HG03378 (cell line): ENCODE results near the gene NAA10.

ENCODE experiments used
- ATAC-seq: cut with Tn5 transposase; IDR thresholded peaks from one replicate; pipeline ENCODE4 v1.9.1; 2021; ENCODE audit warnings: mild to moderate bottlenecking, moderate library complexity; ENCODE audit not compliant: unreplicated experiment

NAA10 gene

GRCh38 chrX:153930011-153930910 lies 4.6 kb downstream of the NAA10 start:
- ATAC-seq = no peak

DNA sequence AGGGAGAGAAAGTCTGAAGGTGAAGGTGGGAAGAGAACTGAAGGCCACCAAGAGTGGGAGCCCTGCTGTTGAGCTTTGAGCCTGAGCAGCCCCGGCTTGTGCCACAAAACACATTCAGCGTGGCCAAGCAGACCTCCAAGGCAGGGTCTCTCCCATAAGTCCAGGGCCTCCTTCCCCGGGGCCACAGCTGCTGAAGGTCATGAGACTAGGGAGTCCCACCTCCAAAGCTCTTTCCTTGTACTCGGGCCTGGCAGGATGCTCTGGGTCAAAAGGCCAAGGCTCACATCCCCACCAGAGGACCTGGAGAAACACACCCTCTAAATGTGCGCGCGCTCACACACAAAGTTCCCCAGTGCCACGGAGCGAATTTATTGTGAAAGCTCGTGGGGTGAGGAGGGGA lies 5.3 kb downstream of the NAA10 start:
- no peak for ATAC-seq

DNA sequence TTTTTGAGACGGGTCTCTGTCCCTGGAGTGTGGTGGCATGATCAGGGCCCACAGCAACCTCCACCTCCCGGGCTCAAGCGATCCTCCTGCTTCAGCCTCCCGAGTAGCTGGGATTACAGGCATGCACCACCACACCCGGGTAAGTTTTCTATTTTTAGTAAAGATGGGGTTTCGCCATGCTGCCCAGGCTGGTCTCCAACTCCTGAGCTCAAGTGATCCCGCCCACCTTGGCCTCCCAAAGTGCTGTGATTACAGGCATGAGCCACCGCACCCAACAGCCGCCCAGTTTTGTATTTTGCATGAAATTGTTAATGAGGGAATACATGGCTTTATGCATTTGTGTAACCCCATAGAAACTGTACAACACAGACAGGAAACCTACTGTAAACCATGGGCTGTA lies 6.0 kb downstream of the NAA10 start:
- no peak for ATAC-seq

- ATAC-seq = peak; percentile 79
Observed at GRCh38 chrX:153927922-153928760, 6.7 kb downstream of the NAA10 start.

DNA sequence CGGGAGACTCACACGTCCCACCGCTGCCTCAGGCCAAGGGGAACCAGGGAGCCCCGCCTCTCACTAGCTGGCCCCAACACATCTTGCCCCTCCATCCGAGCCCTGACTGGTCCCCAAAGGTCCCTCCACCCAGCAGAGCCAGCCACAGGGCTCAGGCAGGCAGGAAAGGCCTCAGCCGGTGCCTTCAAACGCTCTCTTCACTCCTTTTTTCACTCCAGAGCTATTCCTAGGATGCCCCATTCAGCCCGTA lies 7.2 kb downstream of the NAA10 start:
- ATAC-seq = no peak

- ATAC-seq = peak; percentile 42
Observed at GRCh38 chrX:153926858-153927671, 7.8 kb downstream of the NAA10 start.

DNA sequence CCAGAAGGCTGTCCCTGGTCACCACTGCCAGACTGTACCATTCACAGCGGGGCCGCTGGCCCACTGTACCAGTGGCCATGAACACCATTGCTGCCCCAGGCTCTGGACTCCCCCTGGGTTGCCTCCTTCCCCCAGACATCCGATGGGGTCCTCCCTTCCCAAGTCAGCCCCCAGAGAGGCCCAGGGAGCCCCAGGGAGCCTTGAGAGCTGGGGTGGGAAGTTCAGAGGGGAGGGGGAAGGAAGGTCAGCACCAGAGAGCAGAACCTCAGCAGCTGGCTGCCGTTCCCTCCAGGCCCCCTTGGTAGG lies 8.3 kb downstream of the NAA10 start:
- peak; percentile 0 for ATAC-seq

- ATAC-seq = no peak
Observed at GRCh38 chrX:153925739-153926551, 8.9 kb downstream of the NAA10 start, which contains the start of gene ARHGAP4. ARHGAP4 (minus strand) TSS chrX:153926264; CDS start chrX:153926202, 62 bp downstream.

DNA sequence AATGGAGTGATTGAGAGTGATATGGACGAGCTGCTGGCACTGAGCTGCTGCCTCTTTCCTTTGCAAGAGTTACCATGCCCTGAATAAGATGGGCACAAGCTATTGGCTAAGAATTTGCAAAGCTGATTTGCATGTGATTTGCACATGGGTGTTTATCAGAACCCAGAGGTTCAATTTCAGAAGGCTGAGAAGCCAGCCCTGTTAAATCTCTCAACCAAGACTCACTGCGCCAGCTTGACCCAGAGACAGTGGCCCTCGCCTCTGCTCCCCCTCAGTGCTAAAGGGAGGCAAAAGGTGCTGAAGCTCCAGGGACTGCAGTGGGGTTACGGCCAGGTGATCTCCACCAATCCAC lies 9.5 kb downstream of the NAA10 start:
- no peak for ATAC-seq

GRCh38 chrX:153924149-153924861 lies 10.5 kb downstream of the NAA10 start:
- no peak for ATAC-seq

GRCh38 chrX:153922932-153923857 lies 11.6 kb downstream of the NAA10 start:
- ATAC-seq = no peak

DNA sequence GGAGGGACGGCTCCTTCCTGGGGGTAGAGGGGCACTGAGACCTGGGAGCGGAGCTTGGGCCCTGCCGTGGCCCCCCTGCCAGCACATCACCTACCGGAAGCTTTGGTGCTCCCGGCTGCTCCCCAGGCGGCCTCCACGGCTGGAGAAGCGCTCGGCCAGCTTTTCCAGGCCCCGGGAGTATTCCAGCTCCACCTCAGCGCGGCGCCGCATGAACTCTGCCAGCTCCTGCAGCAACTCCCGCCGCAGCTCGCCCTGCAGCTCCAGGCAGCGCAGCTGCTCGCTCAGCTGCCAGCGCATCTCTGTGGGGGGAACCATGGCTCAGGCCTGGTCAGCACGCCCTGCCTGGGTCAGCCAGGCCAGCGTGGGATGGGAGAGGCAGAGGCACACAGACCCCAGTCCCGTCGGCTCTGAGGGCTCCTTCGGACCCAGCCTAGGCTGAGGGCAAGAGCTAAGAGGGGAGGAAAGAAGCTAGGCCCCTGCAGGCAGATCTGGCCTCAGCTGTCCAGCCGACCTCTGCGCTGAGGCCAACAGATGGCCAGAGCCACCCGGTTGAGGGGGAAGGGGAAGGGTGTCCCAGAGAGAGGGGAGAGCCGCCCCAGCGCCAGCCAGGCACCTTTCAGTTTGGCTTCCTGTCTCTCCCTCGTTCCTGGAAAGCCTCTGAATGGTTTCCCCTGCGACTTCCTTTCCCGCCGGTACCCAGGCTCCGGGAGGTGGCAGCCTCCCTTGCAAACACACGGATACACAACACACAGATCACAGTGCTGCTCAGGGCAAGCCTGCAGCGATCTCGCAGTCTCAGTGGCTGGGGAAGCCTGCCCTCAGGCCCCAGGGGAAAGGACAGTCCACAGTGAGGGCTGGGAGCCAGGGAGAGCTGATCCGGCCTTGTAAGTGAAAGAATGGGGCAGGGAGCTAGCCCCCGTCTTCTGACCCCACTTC lies 13.1 kb downstream of the NAA10 start:
- ATAC-seq = no peak

DNA sequence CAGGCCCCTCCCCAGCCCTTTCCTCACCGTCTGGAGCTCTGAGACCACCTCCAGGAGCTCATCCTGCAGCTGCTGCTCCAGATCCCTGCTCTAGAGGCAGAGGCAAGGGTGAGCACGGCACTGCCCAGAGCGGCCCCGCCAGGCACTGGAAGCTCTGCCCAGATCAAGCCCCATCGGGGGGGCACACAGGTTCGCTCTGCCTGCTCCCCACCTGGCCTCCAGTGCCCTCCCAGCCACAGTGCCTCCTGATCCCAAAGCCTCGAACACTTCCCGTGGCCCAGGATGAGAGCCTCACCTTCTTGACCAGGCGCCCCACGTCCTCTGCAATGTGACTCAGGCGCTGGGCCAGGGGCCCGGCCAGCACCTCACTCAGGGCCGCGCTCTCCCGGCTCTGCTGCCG lies 13.8 kb downstream of the NAA10 start:
- ATAC-seq = no peak

DNA sequence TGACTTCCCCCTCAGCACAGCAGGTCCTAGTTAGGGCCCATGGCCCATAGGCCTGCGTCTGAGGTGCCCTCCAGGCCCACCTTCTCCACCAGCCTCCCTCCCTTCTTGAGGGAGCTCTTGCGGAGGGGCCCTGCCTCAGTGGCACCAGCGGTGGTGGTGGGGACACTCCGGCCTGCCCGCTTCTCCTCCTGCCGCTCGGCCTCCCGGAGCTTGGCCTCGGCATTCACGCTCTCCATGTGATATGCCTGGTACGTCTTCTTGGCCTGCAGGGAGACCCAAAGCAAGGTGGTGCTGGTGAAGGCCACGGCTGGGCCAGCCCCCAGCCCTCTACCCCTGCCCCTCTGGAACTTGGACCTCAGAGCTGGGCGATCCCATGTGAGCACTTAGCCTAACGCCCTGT lies 14.3 kb downstream of the NAA10 start:
- ATAC-seq = no peak

GRCh38 chrX:153919281-153919680 lies 15.6 kb downstream of the NAA10 start:
- no peak for ATAC-seq

GRCh38 chrX:153917869-153918268 lies 17.0 kb downstream of the NAA10 start:
- no peak for ATAC-seq

- ATAC-seq = no peak
Observed at GRCh38 chrX:153913701-153914100, 21.1 kb downstream of the NAA10 start.

DNA sequence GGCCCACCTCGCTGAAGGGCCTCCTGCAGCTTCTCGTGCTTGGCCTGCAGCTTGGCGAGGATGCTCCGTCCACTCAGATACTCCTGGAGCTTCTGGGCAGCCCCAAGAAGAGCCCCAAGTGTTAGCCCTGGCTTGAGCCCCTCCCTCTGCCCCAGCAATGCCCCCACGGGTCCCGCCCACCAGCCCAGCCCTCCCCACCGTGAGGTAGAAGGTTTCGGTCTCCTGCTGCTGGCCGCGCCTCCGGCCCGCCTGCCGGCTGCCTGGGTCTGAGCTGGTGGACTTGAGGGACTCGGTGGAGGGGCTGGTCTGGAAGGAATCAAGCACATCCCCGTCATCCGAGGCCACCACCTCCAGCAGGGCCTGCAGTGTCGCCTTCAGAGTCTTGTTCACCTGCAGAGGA lies 21.6 kb downstream of the NAA10 start:
- ATAC-seq = no peak
